Dedifferentiated amniotic fluid mesenchymal stem cell (primary cell): ENCODE results near the gene WWOX.

Source experiments
- DNase-seq: peaks from one replicate; pipeline ENCODE4 v3.0.0-alpha.2; 2016; ENCODE audit errors: extremely low spot score

The WWOX gene

DNA sequence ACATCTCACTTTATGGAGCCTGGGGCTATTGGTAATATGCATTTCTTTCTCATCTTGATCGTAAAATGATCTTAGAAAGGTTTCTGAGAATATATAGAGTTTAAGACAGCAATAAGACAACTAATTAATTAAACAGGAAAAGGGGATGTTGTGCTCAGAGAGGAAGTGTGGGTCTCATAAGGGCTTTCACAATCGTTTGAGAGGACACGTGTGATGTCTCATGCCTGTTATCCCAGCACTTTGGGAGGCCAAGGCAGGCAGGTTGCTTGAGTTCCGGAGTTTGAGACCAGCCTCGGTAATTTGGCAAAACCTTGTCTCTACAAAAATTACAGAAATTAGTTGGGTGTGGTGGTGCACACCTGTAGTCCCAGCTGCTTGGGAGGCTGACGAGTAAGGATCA, 295.6 kb downstream of the WWOX start:
- no peak for DNase-seq

DNA sequence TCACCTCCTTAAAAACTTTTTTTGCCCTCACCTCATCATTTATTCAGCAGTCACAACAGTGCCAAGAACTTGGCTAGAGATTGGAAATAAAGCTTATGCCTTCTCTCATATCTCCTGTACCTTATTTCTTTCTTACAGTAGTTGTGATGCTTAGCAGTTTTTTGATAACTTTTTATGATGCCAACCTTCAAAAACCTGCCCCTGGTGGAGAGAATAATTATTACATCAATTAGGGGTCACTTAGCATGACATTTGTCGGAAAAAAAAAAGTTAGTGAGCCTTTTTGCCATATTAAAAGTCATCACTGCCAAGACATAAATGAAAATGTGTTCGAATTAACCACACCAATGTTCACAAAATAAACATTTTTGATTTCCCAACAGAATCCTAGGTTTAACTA, 296.6 kb downstream of the WWOX start:
- no peak for DNase-seq

DNA sequence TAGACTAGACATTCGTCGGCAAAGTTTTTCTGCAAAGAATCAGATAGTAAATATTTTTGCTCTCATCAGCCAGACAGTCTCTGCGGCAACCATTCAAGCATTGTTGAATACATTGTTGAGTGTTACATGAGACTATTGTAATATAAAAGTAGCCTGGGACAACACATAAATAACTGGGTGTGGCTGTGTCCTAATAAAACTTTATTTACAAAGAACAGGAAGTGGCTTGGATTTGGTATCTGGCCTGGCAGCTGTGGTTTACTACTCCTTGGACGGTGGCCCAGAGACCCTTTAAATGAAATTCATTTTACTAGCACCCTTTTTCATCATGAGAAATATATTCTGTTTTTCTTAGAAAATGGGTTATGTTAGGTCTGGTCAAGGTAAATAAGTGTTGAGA, 297.2 kb downstream of the WWOX start:
- no peak for DNase-seq

DNA sequence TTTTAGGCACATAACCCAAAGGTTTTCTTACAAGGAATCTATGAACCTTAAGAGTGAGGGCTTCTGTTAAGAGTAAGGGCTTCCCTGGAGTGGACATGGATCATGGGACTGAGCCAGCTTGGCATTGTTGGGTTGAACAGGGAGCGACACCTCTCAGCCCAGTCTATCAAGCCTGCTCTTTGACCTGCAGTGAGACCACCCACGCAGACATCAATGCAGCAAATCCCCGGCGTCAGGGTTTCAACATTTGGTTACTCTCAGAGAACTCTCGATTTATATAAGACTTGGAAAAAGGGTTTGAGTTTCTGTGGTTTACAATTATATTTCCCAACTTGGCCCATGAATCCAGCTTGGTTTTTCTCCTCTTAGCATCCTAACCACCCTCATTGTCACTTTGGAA, 299.9 kb downstream of the WWOX start:
- DNase-seq: no peak

DNA sequence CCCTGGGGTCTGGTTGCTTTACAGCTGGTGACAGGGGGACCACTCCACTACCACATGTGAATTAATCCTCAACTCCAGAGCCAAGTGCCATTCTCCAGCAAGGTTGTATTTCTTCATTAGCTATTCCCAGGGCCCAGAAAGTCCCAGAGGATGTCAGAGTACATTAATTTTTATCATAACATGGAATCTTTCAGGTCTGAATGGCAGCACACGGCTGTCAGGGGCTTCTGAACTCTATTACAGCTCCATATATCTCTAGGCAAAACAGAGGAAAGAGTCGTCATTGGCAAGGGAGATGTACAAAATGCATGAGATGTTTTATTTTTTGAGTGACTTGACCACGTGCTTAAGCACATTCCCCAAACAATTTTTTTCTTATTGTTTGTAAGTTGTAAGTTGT, 303.4 kb downstream of the WWOX start:
- DNase-seq: no peak

DNA sequence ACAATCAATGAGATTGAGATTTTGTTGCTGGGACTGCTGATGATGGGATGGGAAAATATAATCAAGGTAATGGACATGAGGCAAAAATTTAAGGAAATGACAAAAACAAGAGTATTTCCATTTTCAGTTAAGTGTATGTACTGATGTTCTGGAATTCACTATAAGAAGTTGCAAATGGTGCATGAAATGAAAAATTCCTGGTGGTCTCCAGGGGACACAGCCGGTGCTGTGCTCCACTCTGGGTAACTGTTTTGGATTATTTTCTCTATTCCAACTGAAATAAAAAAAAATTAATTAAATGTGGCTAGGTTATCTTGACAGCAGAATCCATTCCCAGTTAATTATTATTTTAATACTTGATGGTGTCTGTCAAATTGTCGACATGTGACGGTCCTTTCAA, 305.6 kb downstream of the WWOX start:
- no peak for DNase-seq

DNA sequence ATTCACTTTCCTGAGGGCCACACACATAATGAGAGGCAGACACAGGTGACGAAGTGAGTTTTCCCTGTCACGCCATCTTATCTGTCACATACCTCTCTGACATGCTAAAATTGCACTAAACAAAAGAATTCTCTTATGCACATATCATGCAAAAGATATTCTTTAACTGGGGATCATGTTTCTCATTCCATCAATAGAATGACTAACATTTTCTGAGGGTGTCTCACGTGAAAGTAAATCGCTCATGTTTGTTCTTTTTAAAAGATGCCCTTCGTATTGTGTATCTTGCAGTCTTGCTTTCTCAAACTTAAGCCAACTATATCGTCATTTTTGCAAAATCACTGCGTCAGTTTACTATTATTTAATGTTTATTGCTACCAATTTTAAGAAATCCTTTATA, 306.4 kb downstream of the WWOX start:
- DNase-seq: no peak

DNA sequence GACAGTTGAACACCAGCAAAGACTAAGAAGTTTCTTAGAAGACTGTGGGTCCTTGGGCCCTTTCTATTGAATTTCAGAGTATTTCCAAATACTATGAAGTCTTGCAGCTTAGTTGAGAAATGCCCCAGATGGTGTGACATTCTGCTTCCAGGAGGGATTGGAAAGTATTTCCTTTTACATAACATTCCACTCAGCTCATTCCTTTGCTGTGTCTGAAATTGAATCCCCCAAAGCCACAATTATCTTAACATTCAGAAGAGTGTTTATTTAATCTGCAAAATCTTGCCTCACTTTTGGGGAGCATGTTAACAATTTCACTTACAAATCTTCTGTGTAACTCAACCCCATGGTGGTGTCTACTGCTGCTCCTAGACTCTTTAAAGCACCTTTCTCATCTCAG, 307.7 kb downstream of the WWOX start:
- DNase-seq: no peak

DNA sequence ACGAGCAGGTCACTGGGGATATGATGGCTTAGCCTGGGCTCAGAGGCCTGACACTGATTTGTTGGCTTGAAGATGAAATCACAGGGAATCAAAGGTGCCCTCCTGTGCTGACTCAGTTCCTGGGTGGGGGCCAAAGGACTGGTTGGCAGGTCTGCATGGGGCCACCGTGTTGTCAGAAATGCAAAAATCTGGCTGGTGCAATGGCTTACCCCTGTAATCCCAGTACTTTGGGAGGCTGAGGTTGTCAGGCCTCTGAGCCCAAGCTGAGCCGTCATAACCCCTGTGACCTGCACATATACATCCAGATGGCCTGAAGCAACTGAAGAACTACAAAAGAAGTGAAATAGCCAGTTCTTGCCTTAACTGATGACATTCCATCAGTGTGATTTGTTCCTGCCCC, 314.2 kb downstream of the WWOX start:
- no peak for DNase-seq

DNA sequence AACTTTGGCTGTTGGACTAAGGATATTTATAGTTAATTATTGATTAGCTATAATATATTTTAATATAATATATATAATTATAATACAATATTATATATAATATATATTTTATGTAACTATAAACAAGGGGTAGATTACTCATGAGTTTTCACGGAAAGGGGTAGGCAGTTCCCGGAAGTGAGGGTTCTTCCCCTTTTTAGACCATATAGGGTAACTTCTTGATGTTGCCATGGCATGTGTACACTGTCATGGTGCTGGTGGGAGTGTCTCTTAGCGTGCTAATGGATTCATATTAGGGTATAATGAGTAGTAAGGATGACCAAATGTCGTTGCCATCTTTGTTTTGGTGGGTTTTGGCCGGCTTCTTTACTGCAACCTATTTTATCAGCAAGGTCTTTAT, 315.6 kb downstream of the WWOX start:
- DNase-seq: no peak

DNA sequence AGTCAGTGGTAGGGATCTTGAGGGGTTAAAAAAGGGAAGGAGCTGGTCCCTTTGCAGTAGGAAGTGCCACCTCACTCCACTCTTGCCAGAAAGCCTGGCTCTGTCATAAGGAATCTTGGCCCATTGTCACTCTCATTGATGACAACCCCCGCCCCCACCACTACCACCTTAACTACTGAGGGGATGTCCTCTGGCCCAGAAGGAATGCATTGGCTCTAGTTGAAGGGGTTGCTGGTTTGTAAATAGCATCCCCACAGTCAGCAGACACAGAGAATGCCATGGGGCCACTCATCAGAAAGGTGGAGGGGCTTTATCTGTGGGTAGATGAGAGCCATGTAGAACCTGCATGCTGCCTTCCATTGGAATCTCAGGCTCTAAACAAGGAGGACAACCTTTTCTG, 316.2 kb downstream of the WWOX start:
- no peak for DNase-seq

DNA sequence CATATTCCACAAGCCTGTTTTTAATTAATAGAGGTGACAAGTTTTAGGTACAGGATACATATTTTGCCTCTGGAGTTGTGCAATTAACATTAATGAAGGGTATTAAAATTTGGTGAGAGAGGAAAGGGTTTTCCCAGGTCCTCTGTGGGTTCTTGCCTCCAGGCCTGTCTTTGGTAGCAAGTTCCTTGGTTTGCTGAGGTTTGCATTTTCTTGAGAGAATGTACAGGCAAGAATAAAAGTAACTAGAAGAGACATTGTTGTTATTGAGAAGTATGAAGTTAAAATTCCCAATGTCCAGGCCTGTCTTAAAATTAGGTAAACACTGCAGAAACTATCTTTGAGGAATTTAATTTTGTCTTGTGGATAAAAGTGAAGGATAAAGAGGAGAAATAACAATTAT, 316.9 kb downstream of the WWOX start:
- no peak for DNase-seq

DNA sequence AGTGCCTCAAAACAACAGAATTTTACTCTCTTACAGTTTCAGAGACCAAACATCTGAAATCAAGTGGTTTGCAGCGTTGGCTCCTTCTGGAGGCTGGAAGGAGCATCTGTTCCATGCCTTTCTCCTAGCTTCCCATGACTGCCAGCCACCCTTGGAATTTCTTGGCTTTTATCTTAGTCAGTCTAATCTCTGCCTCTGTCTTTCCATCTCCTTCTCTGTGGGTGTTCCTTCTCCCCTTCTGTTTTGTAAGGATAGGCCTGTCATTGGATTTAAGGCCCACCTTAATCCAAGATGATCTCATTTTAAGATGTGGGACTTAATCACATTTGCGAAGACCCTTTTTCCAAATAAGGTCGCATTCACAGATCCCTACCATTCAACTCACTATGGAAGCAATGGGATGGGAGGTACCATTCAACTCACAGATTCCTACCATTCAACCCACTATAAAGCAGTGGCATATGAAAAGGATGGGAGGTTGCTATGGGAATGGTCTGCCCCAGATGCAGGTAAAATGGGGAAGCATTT, 321.8 kb downstream of the WWOX start:
- DNase-seq: no peak

DNA sequence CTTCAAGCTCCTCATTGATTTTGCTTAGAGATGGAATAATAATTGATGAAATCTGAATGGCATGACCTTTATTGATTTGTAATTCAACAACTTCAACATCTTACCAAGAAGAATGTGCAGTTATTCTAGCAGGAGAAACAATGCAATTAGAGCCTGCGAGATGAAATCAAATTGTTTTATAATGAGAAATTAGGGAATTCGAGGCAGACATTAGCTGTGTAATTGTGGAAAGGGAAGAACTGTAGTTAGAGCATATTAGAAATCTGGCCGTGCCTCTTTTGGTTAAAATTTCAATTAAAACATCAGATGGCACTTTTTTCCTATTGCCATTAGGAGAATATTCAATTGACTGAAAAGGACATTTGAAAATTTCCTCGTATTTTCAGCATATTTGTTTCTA, 325.8 kb downstream of the WWOX start:
- no peak for DNase-seq

DNA sequence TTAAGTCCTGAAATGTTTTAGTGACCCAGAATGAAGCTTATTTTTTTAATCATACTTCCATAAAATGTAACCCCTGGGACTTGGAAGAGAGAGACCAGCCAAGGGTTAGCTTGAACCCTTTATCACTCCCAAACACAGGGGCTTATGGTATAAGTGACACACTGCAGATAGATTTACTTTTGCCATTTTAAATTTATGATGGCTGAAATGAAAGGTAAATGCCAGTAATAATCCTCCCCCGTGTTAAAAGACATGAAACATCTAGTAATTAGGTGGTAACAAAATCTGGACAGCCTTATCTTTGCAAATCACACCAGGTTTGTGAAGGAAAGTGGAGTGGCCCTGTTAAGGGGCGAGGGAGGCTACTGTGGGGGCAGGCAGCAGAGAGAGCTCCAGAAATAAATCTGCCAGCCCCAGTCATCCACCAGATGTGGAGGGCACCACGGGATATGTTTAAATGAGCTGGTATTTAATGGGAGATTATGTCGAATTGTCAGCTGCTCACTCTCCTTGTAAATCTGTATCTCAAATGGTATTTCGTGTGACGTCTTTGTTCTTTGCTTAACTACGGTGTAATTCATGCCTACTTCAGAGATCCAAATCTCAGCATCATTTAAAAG, 326.5 kb downstream of the WWOX start:
- no peak for DNase-seq

DNA sequence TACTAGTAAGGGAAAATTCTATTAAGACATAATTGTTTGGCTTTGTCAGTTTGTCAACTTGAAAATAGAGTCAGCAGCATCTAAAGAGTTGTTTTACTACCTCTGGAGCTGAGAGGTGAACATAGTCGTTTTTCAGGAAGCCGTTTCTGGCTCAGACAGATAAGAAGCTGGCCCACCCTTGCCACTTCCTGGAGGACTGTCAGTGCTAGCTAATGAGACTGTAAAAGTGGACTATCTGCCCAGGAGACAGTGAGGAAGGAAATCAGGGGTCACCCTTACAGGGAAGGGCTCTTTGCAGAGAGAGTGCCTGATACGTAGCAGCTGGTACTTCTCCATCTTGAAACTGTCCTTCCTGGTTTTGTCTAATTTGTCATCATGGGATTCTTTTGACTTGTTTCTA, 328.7 kb downstream of the WWOX start:
- DNase-seq: no peak

DNA sequence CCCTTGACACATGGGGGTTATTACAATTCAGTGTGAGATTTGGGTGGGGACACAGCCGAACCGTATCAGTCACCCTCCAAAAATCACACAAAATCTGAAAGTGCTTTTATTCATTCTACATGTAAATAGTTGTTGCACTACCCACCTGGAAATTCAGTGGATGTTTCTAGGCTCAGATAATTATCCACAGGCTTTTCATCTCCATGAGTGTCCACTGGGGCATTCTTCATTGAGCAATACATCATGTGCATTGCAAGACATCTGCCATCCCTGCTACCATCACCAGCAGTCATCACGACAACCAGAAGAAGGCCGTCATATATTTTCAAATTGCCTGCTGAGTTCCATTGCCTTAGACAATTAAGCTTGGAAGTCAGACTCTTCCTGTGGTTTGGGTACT, 330.8 kb downstream of the WWOX start:
- DNase-seq: no peak

DNA sequence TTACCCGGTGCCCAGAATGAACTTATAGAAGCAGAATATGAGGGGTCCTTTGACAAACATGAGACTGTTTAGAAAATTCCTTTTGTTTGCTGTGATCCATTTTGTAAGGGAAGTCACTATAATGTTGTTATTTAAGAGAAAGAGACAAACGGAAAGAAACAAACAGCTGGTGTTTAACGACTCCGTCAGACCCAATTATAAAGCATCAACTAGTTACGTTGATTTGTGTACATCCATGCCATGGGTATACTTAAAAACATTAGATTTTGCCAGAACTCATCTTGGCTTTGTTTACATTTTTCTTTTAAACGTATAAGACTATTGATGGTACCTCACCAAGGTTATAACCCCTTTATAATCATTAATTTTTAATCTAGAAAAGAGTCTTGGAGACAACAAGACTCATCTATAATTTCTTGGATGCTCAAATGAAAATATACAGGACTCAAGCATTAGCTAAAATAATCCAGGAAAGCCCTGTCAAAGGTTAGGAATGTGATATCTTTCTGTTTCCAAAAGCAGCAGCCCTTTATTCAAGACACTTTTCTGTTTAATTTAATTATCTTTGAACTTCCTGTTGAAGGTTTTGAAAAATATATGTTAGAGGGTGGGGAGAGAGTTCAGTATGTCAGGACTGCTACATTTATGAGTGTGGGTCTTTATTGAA, 331.7 kb downstream of the WWOX start:
- no peak for DNase-seq

DNA sequence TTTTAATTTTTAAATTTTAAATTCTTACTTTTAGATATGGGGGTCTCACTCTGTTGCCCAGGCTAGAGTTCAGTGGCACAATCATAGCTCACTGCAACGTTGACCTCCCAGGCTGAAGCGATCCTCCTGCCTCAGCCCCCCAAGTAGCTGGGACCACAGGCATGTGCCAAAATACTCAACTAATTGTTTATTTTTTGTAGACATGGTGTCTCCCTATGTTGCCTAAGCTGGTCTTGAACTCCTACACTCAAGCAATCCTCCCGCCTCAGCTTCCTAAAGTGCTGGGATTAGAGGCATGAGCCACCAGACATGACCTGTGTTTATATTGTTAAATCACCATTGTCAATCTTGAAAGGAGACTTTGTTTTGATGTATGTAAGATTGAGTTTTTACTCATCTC, 332.2 kb downstream of the WWOX start:
- no peak for DNase-seq

DNA sequence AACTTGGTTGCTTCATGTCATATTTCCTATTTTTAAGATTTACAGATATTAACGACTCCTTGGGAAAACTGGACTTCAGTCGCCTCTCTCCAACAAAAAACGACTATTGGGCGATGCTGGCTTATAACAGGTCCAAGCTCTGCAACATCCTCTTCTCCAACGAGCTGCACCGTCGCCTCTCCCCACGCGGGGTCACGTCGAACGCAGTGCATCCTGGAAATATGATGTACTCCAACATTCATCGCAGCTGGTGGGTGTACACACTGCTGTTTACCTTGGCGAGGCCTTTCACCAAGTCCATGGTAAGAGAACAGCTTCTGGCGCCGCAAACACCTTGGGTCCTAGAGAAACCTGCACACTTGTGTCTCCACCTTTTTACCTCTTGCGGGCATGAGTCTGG, 333.0 kb downstream of the WWOX start:
- no peak for DNase-seq

DNA sequence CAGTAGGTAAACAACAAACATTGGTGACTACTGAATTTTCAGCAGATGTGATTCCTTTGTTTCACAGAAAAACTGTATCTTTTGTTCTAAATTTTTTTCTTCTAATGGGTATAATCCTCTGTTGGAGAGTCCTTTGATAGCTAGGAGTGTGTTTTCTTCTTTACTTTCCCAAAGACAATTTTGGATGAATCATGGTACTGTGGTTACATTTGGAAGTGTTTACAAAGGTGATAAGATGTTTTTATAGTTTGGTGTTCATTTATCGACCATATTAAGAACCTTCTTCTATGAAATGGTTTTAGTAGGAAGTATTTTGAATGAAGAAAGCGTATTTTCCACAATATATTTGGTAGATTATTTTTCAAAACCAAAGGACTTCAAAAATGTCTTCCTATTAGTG, 333.7 kb downstream of the WWOX start:
- no peak for DNase-seq

DNA sequence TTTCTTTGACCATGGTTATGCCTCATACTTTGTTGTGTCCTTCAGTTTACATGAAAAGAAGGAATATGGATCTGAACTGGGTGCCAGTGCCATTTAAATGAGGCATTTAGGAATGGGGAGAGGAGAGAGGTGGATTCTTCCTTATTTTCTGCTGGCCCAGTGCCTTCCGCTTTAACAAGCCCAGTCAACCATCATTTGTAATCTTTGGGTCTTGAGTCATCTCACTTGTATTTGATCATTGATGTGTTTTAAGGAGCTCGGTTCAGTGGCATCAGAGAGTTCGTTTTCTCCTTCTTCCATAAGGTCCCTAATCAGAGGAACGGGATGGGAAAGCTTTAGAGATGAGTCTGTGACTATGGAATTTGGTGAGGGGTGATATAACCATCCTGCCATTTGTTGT, 334.9 kb downstream of the WWOX start:
- DNase-seq: no peak

DNA sequence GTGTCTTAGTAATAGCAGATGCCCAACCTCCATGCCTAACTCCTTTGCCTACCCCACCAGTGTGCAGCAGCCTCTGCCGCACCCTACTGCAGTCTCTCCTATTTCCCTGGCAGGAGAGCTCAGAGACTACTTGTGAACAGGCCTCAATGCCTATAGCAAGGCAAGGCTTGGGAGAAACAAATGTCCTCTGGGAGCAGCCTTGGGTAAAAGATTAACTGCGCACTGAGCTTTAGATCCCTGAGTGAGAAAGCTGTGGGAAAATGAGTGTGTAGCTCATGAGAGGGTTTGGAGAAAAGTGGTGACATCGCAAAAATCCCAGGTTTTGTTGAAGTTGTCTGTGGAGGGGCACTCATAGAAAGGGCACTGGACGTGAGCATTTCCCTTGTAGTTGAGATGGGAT, 335.8 kb downstream of the WWOX start:
- DNase-seq: no peak

DNA sequence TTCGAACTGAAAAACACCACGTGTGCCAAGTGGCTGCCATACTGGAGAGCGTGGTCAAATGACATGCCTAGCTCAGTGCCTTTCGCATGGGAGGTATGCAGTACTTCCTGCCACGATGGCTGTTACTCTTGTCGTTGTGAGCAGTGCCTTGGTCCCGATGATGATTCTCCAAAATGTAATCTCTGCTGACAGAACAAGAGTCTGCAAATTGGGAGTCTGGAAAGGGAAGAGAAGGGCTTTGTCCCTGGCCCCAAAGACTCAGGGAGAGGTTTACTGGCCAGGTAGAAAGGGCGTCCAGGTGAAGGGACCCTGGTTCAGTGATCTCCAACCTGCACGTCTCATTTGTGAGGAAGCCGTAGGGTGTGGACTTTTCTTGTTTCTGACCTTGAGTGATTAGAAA, 336.6 kb downstream of the WWOX start:
- no peak for DNase-seq
